CD14-positive monocyte (primary cell): ENCODE results near the gene NAB1. TPM values are rescaled to one million over a fixed set of nuclear protein-coding genes. Genes with fewer than 3 reads are reported as not detected.

Source experiments
- DNase-seq, 3 donors: peaks; one replicate each; pipeline ENCODE4 v3.0.0-alpha.2; 2011 to 2022
- H2AFZ ChIP-seq: 2 replicates; pipeline ENCODE4 v1.6.0; 2012; ENCODE audit warnings: mild to moderate bottlenecking, low read depth, low read length, inconsistent platforms; ENCODE audit not compliant: insufficient read depth, poor library complexity, severe bottlenecking
- H3K27ac ChIP-seq, 2 donors: 1 replicate in 1 of 2; 2 replicates in 1 of 2; pipeline ENCODE4 v1.5.1; 2012 to 2013; ENCODE audit warnings: low read length in 2 of 2, control low read depth in 1 of 2, inconsistent platforms in 1 of 2, low read depth in 1 of 2, mild to moderate bottlenecking in 1 of 2
- H3K27me3 ChIP-seq, 2 donors: one replicate each; pipeline versions ENCODE4 v1.6.0 to v1.6.1; 2011 to 2013; ENCODE audit warnings: low read length in 2 of 2; ENCODE audit not compliant: control insufficient read depth in 2 of 2, insufficient read depth in 2 of 2
- H3K36me3 ChIP-seq, 2 donors: replicated peaks in 1 of 2; 1 replicate in 1 of 2; 2 replicates in 1 of 2; pipeline versions ENCODE4 v1.5.1 to v1.6.1; 2012 to 2013; ENCODE audit warnings: low read length in 2 of 2, control low read depth in 1 of 2, inconsistent platforms in 1 of 2, mild to moderate bottlenecking in 1 of 2; ENCODE audit not compliant: insufficient read depth in 2 of 2, control insufficient read depth in 1 of 2
- H3K4me1 ChIP-seq, 2 donors: 1 replicate in 1 of 2; 2 replicates in 1 of 2; pipeline versions ENCODE4 v1.5.1 to v1.6.1; 2012 to 2013; ENCODE audit warnings: low read length in 2 of 2, control low read depth in 1 of 2, inconsistent platforms in 1 of 2, mild to moderate bottlenecking in 1 of 2, moderate library complexity in 1 of 2; ENCODE audit not compliant: insufficient read depth in 2 of 2, control insufficient read depth in 1 of 2
- H3K4me2 ChIP-seq: replicated peaks from 2 replicates; pipeline ENCODE3; 2012; ENCODE audit warnings: low read length, moderate library complexity, mild to moderate bottlenecking; ENCODE audit not compliant: poor library complexity, severe bottlenecking; ENCODE audit errors: extremely low read depth
- H3K4me3 ChIP-seq, 3 experiments: fragments of 200-600 bp in 1 of 3; sonication (generic) in 1 of 3; replicated peaks in 1 of 3; 1 replicate in 2 of 3; 2 replicates in 1 of 3; pipeline ENCODE4 v1.5.1; 2011 to 2013; ENCODE audit warnings: low read length in 3 of 3, mild to moderate bottlenecking in 3 of 3, control low read depth in 2 of 3, low read depth in 2 of 3, inconsistent platforms in 1 of 3, moderate library complexity in 1 of 3
- H3K79me2 ChIP-seq: 2 replicates; pipeline ENCODE4 v1.6.0; 2012; ENCODE audit warnings: mild to moderate bottlenecking, control low read depth, inconsistent platforms, low read length, moderate library complexity; ENCODE audit not compliant: insufficient read depth
- H3K9ac ChIP-seq: 2 replicates; pipeline ENCODE4 v1.6.0; 2017; ENCODE audit warnings: low read length, mild to moderate bottlenecking; ENCODE audit not compliant: insufficient read depth, poor library complexity, severe bottlenecking
- H3K9me3 ChIP-seq, 2 donors: replicated peaks in 1 of 2; 1 replicate in 1 of 2; 2 replicates in 1 of 2; pipeline versions ENCODE4 v1.5.1 to v1.6.1; 2012 to 2013; ENCODE audit warnings: low read length in 2 of 2, control low read depth in 1 of 2; ENCODE audit not compliant: control insufficient read depth in 1 of 2, insufficient read depth in 1 of 2
- H4K20me1 ChIP-seq: 2 replicates; pipeline ENCODE4 v1.6.0; 2012; ENCODE audit warnings: mild to moderate bottlenecking, low read length, control low read depth, moderate library complexity; ENCODE audit not compliant: insufficient read depth
- H3K27ac Mint-ChIP-seq, 7 donors: one replicate each; pipeline ENCODE4 v1.8.0; 2020; ENCODE audit warnings: mild to moderate bottlenecking in 7 of 7, mixed read lengths in 7 of 7, moderate library complexity in 6 of 7, inconsistent platforms in 2 of 7
- H3K27me3 Mint-ChIP-seq, 3 donors: one replicate each; pipeline ENCODE4 v1.8.0; 2021 to 2022; ENCODE audit warnings: low read depth in 3 of 3, mild to moderate bottlenecking in 3 of 3, mixed read lengths in 3 of 3, moderate library complexity in 3 of 3, inconsistent platforms in 1 of 3
- H3K36me3 Mint-ChIP-seq, 2 donors: one replicate each; pipeline ENCODE4 v1.8.0; 2020; ENCODE audit warnings: mixed read lengths in 2 of 2, inconsistent platforms in 1 of 2, mild to moderate bottlenecking in 1 of 2
- H3K4me1 Mint-ChIP-seq: one replicate; pipeline ENCODE4 v1.8.0; 2020; ENCODE audit warnings: mild to moderate bottlenecking, mixed read lengths
- H3K4me3 Mint-ChIP-seq, 2 donors: one replicate each; pipeline ENCODE4 v1.8.0; 2020; ENCODE audit warnings: mild to moderate bottlenecking in 2 of 2, mixed read lengths in 2 of 2, moderate library complexity in 1 of 2
- H3K9me3 Mint-ChIP-seq, 7 donors: one replicate each; pipeline ENCODE4 v1.8.0; 2020 to 2022; ENCODE audit warnings: mixed read lengths in 7 of 7, mild to moderate bottlenecking in 6 of 7, moderate library complexity in 6 of 7, inconsistent platforms in 2 of 7
- WGBS: methylation state at CpG from one replicate; pipeline ENCODE4 v1.1.5; 2013; ENCODE audit warnings: missing lambda C conversion rate; ENCODE audit not compliant: insufficient coverage; 5-methylcytosine and 5-hydroxymethylcytosine counted together
- intact Hi-C, 2 donors: fragments of 100-400 bp; cut with micrococcal nuclease; formaldehyde crosslinking; loops; one replicate each; pipeline versions ENCODE4 v1.15.0 to v1.15.1; 2023
- polyA plus RNA-seq, 3 donors: library from polyadenylated mRNA; depleted of rRNA in 1 of 3; unstranded in 2 of 3; stranded (reverse) in 1 of 3; fragments of 300-500 nt in 2 of 3; fragments of >200 nt in 1 of 3; fragmentation: Illumina TruSeq in 2 of 3; gene quantifications; 1 replicate in 2 of 3; 2 replicates in 1 of 3; pipeline ENCODE4 v1.2.3, GENCODE V29; 2012 to 2021
- TF ChIP-seq, protein P1 (sequence below): fragments of 200-600 bp; IDR thresholded peaks from one replicate; pipeline ENCODE4 v1.8.0; 2022; ENCODE audit warnings: antibody characterized with exemption, mild to moderate bottlenecking

Gene NAB1
- polyA plus RNA-seq, 3 donors: 2.9 to 15.5 (median 3.1) TPM

DNA sequence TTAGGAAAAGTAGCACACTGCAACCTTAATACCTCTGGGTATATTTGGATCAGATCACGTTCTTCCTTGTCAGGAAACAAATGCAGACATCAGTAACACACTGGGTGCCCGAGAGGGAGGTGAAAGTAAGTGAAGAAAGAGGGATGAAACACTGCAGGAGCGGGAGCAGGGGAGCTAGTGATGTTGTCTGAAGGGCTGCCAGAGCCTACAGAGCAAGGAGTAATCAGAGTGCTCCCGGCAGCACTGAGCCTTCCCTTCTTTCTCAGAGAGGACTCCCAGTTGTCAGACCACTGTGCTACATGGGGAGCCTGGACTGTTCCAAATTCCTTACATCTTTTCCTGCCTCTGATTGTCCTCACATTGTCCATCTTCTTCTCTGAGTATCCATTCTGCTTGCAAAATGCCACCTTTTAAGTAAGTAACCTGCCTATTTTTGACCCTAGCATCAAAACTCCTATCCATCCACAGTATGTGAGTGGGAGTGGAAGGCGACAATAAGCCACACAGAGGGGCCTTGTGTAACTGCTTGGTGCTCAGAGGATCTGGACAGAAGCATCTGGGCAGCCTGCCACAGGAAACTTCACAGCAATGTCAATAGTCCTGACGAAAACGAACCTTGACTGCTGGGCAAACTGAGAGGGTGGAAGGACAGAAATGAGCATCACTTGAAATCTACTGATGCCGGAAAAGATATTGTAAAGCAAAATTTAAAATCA is 10.8 kb upstream of the NAB1 start:
- no peak overlapping the region for H3K4me3 Mint-ChIP-seq
- H3K9me3 Mint-ChIP-seq: no peaks in the 10 kb centered on the region
- Histone ChIP-seq H3K36me3 (no peaks in the 10 kb centered on the region), H3K4me1 (peaks cover 5 to 8% of the 10 kb centered on the region in 2 donors), H3K4me2 (no peak overlapping the region), H3K27ac (no peak overlapping the region), H2AFZ (peak overlapping the region; percentile 33), H3K79me2 (no peaks in the 10 kb centered on the region), H3K9me3 (no peaks in the 10 kb centered on the region), H3K4me3 (no peak overlapping the region), H3K9ac (no peak overlapping the region), H3K27me3 (no peaks in the 10 kb centered on the region), H4K20me1 (no peaks in the 10 kb centered on the region)
- H3K4me1 Mint-ChIP-seq: peaks cover 19% of the 10 kb centered on the region
- 91% methylated on average over 4 of the region's 8 CpGs for WGBS
- H3K27me3 Mint-ChIP-seq: peaks cover 2 to 5% (median 3%) of the 10 kb centered on the region in 3 donors
- intact Hi-C loops: no loop called here
- no peak overlapping the region for H3K27ac Mint-ChIP-seq
- no peaks in the 10 kb centered on the region for H3K36me3 Mint-ChIP-seq
- TF ChIP-seq, protein P1, sequence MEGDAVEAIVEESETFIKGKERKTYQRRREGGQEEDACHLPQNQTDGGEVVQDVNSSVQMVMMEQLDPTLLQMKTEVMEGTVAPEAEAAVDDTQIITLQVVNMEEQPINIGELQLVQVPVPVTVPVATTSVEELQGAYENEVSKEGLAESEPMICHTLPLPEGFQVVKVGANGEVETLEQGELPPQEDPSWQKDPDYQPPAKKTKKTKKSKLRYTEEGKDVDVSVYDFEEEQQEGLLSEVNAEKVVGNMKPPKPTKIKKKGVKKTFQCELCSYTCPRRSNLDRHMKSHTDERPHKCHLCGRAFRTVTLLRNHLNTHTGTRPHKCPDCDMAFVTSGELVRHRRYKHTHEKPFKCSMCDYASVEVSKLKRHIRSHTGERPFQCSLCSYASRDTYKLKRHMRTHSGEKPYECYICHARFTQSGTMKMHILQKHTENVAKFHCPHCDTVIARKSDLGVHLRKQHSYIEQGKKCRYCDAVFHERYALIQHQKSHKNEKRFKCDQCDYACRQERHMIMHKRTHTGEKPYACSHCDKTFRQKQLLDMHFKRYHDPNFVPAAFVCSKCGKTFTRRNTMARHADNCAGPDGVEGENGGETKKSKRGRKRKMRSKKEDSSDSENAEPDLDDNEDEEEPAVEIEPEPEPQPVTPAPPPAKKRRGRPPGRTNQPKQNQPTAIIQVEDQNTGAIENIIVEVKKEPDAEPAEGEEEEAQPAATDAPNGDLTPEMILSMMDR: no peak
- no peak for DNase-seq

DNA sequence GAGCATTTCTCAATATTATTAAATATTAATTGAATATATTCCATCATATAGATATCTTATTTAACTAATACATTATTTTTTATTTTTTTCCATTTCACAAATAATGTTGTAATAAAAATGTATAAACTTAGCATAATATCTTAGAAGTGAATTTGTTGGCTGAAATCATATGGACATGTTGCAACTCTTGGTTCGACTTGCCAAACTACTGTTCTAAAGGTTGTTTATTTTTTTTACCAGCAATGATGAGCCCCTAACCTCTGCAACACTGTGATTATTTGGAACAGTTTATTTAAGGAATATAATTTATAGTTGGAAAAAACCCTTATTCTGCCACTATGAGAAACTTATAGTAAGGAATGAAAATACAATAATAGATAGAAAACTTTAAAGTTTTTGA is 8.8 kb upstream of the NAB1 start:
- Mint-ChIP-seq H3K36me3 (no peaks in the 10 kb centered on the region), H3K27ac (no peak overlapping the region), H3K9me3 (no peaks in the 10 kb centered on the region), H3K27me3 (peaks cover 2 to 5% (median 3%) of the 10 kb centered on the region in 3 donors), H3K4me1 (peaks cover 21% of the 10 kb centered on the region), H3K4me3 (no peak overlapping the region)
- Histone ChIP-seq H3K4me3 (no peak overlapping the region), H2AFZ (no peak overlapping the region), H4K20me1 (no peaks in the 10 kb centered on the region), H3K36me3 (no peaks in the 10 kb centered on the region), H3K4me2 (no peak overlapping the region), H3K4me1 (peaks cover 5 to 8% of the 10 kb centered on the region in 2 donors), H3K79me2 (no peaks in the 10 kb centered on the region), H3K27me3 (no peaks in the 10 kb centered on the region), H3K27ac (no peak overlapping the region), H3K9me3 (no peaks in the 10 kb centered on the region), H3K9ac (no peak overlapping the region)
- no peak for DNase-seq
- no CpG with 5 or more reads among the region's 1 CpG for WGBS
- intact Hi-C loops: loop anchor here in 1 of 2 donors (10.0 kb wide), 1 partner anchor 105 kb away; the partner anchor contains the start of gene NEMP2
- TF ChIP-seq, protein P1: no peak
